Lower leg skin (tissue), 4 donors: ENCODE results near the gene TLDC2. TPM values are rescaled to one million over a fixed set of nuclear protein-coding genes. Genes with fewer than 3 reads are reported as not detected.

ENCODE experiments used
- DNase-seq, 2 donors: peaks; one replicate each; pipeline ENCODE4 v3.0.0-alpha.2; 2019; ENCODE audit warnings: low spot score in 2 of 2
- H3K4me3 ChIP-seq: fragments of 200-600 bp; sonication (generic); 2 replicates; pipeline ENCODE4 v1.5.1; 2017; ENCODE audit warnings: mild to moderate bottlenecking, low read depth; ENCODE audit not compliant: poor library complexity, severe bottlenecking
- POLR2A ChIP-seq, 2 donors: fragments of 450-650 bp; IDR thresholded peaks; one replicate each; pipeline ENCODE4 v1.6.1; 2016 to 2017; ENCODE audit warnings: antibody characterized with exemption in 2 of 2, mild to moderate bottlenecking in 1 of 2, moderate library complexity in 1 of 2
- WGBS, 2 donors: methylation state at CpG; one replicate each; pipeline ENCODE4 v1.1.5; 2018; 5-methylcytosine and 5-hydroxymethylcytosine counted together
- intact Hi-C: fragments of 100-400 bp; cut with DNase I; formaldehyde crosslinking; loops from one replicate; pipeline ENCODE4 v1.15.0; 2023; ENCODE audit warnings: low total_unique reads
- total RNA-seq, 4 donors: library from RNA; depleted of rRNA; stranded (reverse); fragments of >200 nt; gene quantifications; one replicate each; pipeline ENCODE4 v1.1.0, GENCODE V29; 2016
- TF ChIP-seq, protein P1 (sequence below), 3 donors: fragments of 450-650 bp; IDR thresholded peaks; one replicate each; pipeline ENCODE4 v1.5.1; 2016; ENCODE audit warnings: antibody characterized with exemption in 3 of 3, mild to moderate bottlenecking in 3 of 3, moderate library complexity in 2 of 3

TLDC2 gene
- total RNA-seq, 4 donors from 2014 or later = 0.42 to 0.58 TPM; not detected in 2

- no peak for DNase-seq
- TF ChIP-seq, protein P1, sequence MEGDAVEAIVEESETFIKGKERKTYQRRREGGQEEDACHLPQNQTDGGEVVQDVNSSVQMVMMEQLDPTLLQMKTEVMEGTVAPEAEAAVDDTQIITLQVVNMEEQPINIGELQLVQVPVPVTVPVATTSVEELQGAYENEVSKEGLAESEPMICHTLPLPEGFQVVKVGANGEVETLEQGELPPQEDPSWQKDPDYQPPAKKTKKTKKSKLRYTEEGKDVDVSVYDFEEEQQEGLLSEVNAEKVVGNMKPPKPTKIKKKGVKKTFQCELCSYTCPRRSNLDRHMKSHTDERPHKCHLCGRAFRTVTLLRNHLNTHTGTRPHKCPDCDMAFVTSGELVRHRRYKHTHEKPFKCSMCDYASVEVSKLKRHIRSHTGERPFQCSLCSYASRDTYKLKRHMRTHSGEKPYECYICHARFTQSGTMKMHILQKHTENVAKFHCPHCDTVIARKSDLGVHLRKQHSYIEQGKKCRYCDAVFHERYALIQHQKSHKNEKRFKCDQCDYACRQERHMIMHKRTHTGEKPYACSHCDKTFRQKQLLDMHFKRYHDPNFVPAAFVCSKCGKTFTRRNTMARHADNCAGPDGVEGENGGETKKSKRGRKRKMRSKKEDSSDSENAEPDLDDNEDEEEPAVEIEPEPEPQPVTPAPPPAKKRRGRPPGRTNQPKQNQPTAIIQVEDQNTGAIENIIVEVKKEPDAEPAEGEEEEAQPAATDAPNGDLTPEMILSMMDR (IDR thresholded peaks at IDR 0.05) = peak in 1 of 3 donors; percentile 57
- no peak for TF ChIP-seq POLR2A (IDR thresholded peaks at IDR 0.05)
- intact Hi-C loops = no loop called here
- WGBS, 2 donors = 5 to 15% methylated on average over 2 of the region's 2 CpGs
- H3K4me3 ChIP-seq = no peak overlapping the region
These were observed 43.9 kb downstream of the TLDC2 start for GRCh38 chr20:36919715-36920333.

DNA sequence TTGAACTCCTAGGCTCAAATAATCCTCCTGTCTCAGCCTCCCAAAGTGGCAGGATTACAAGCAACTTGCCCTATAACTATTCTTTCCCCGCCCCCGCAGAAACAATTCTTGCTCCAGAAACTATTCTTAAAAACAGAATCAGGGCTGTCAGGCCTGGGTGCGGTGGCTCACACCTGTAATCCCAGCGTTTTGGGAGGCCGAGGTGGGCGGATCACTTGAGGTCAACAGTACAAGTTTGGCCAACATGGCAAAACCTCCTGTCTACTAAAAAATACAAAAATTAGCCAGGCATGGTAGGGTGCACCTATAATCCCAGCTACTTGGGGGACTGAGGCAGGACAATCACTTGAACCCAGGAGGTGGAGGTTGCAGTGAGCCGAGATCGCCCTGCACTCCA lies 44.4 kb downstream of the TLDC2 start:
- 83% methylated on average over 8 of the region's 8 CpGs for WGBS, 2 donors
- no peak overlapping the region for H3K4me3 ChIP-seq
- intact Hi-C loops = no loop called here
- no peak for DNase-seq
- TF ChIP-seq, protein P1 (IDR thresholded peaks at IDR 0.05) = no peak
- no peak for TF ChIP-seq POLR2A (IDR thresholded peaks at IDR 0.05)

DNA sequence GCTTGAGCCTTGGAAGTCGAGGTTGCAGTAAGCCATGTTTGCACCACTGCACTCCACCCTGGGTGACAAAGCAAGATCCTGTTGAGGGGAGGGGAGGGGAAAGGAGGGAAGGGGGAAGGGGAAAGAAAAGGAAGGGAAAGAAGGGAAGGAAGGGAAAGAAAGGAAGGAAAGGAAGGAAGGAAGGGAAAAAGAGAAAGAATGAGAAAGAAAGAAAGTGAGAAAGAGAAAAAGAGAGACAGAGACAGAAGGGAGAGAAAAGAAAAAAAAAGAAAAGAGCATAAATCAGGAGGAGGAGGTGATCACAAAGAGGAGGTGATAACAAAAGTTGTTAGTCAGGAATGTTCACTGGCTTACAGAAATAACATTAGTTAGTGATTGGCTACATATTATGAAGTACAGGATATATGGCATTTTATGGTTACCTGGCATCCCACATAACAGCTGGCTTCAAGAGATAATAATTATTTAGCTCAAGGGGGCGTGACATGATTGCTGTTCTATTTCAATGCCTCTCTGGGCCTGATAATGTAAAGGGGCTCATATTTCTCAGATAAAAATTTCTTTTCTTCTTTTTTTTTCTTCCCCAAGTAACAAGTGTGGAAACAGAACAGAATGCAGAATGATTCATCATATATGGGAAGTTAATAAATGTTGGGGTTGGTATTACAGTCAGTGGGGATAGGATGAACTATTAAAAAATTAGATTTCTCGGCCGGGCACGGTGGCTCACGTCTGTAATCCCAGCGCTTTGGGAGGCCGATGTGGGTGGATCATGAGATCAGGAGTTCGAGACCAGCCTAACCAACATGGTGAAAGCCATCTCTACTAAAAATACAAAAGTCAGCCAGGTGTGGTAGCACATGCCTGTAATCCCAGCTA lies 48.5 kb downstream of the TLDC2 start:
- TF ChIP-seq, protein P1 (IDR thresholded peaks at IDR 0.05) = no peak
- no peak for TF ChIP-seq POLR2A (IDR thresholded peaks at IDR 0.05)
- no peak overlapping the region for H3K4me3 ChIP-seq
- 81 to 85% methylated on average over 9 of the region's 9 CpGs for WGBS, 2 donors
- intact Hi-C loops = no loop called here
- no peak for DNase-seq

DNA sequence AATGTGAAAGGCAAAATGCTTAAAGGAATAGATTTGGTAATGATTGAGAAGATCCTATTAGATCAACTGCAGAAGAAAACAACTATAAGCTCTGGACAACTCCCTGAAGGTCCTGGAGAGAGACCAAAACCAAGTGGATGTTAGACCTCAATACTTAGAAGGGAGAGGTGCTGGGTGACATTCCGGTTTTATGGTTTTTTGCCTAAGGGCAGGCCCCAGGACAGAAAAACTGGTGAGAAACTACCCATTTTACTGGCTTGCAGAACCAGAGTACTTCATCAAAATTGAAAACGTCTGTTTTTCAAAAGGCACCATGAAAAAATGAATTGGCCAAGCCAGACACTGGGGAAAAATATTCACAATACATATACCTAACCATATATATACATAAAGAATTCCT lies 49.3 kb downstream of the TLDC2 start:
- 40 to 55% methylated on average over 2 of the region's 2 CpGs for WGBS, 2 donors
- TF ChIP-seq, protein P1 (IDR thresholded peaks at IDR 0.05) = no peak
- TF ChIP-seq POLR2A (IDR thresholded peaks at IDR 0.05) = no peak
- intact Hi-C loops = no loop called here
- no peak for DNase-seq
- H3K4me3 ChIP-seq = no peak overlapping the region

- WGBS, 2 donors = 83 to 84% methylated on average over 6 of the region's 6 CpGs
- H3K4me3 ChIP-seq = no peak overlapping the region
- intact Hi-C loops = no loop called here
- DNase-seq = peak in 1 of 2 donors; percentile 7
- no peak for TF ChIP-seq POLR2A (IDR thresholded peaks at IDR 0.05)
- TF ChIP-seq, protein P1 (IDR thresholded peaks at IDR 0.05) = no peak
These were observed 50.8 kb downstream of the TLDC2 start for GRCh38 chr20:36926653-36927200.
